Peyer's patch (tissue), 4 donors: ENCODE measurements around the gene CALD1.

ENCODE experiments used
- CTCF ChIP-seq, 6 experiments: fragments of 450-650 bp in 4 of 6; fragments of 200-600 bp in 2 of 6; sonication (generic) in 1 of 6; IDR thresholded peaks; one replicate each; pipeline ENCODE4 v1.5.1; 2017 to 2019; ENCODE audit warnings: antibody characterized with exemption in 6 of 6, mild to moderate bottlenecking in 3 of 6, moderate library complexity in 1 of 6
- POLR2A ChIP-seq, 2 donors: fragments of 450-650 bp; IDR thresholded peaks; one replicate each; pipeline ENCODE4 v1.5.1; 2017; ENCODE audit warnings: antibody characterized with exemption in 2 of 2, mild to moderate bottlenecking in 2 of 2, moderate library complexity in 2 of 2

- TF ChIP-seq CTCF (IDR thresholded peaks at IDR 0.05) (no peak), POLR2A (IDR thresholded peaks at IDR 0.05) (no peak)
Observed at GRCh38 chr7:134820778-134821177, 41.3 kb downstream of the CALD1 start.
